ENCODE results near the gene MZB1.

MZB1 gene

GRCh38 chr5:139379626-139380449 is 9.9 kb downstream of the MZB1 start:
- TF ChIP-seq CTCF (IDR thresholded peaks at IDR 0.05) = no peak
- Histone ChIP-seq H3K27ac (no peak overlapping the region), H3K4me3 (no peak overlapping the region)
- DNase-seq (ENCODE audit: low spot score) = no peak

- TF ChIP-seq CTCF (IDR thresholded peaks at IDR 0.05) = no peak
- no peak overlapping the region for H3K27ac ChIP-seq
- no peak overlapping the region for H3K4me3 ChIP-seq
- DNase-seq (ENCODE audit: low spot score) = no peak
These were observed 10.8 kb downstream of the MZB1 start for GRCh38 chr5:139378941-139379361.

GRCh38 chr5:139378101-139378825 is 11.4 kb downstream of the MZB1 start:
- TF ChIP-seq CTCF (IDR thresholded peaks at IDR 0.05) = no peak
- DNase-seq (ENCODE audit: low spot score) = no peak
- Histone ChIP-seq H3K27ac (no peak overlapping the region), H3K4me3 (no peak overlapping the region)

- Histone ChIP-seq H3K4me3 (no peak overlapping the region), H3K27ac (no peak overlapping the region)
- no peak for TF ChIP-seq CTCF (IDR thresholded peaks at IDR 0.05)
- no peak for DNase-seq (ENCODE audit: low spot score)
These were observed 12.5 kb downstream of the MZB1 start for GRCh38 chr5:139377226-139377625.

- Histone ChIP-seq H3K4me3 (no peak overlapping the region), H3K27ac (no peak overlapping the region)
- no peak for DNase-seq (ENCODE audit: low spot score)
- TF ChIP-seq CTCF (IDR thresholded peaks at IDR 0.05) = no peak
These were observed 13.3 kb downstream of the MZB1 start for GRCh38 chr5:139376364-139376763.

- H3K27ac ChIP-seq = no peak overlapping the region
- TF ChIP-seq CTCF (IDR thresholded peaks at IDR 0.05) = no peak
- no peak overlapping the region for H3K4me3 ChIP-seq
- DNase-seq (ENCODE audit: low spot score) = no peak
These were observed 14.8 kb downstream of the MZB1 start for GRCh38 chr5:139374909-139375308.

All from coronary artery (tissue), 2 donors.